Forelimb muscle (tissue), 1 donor: ENCODE results near the gene HDAC9. TPM values are rescaled to one million over a fixed set of nuclear protein-coding genes. Genes with fewer than 3 reads are reported as not detected.
"Not testable (repeated sequence)": the region's sequence is repeated elsewhere in the genome, so short reads cannot be mapped to it uniquely, and the experiment has no call there.

Source experiments
- DNase-seq: peaks from one replicate; pipeline ENCODE4 v3.0.0-alpha.2; 2013; ENCODE audit warnings: low read depth
- polyA plus RNA-seq: library from polyadenylated mRNA; unstranded; fragments of 120-200 nt; gene quantifications from one replicate; pipeline ENCODE4 v1.2.1, GENCODE V29; 2013; ENCODE audit not compliant: insufficient read length

Gene HDAC9
- polyA plus RNA-seq, 1 donor: 18.6 TPM

DNA sequence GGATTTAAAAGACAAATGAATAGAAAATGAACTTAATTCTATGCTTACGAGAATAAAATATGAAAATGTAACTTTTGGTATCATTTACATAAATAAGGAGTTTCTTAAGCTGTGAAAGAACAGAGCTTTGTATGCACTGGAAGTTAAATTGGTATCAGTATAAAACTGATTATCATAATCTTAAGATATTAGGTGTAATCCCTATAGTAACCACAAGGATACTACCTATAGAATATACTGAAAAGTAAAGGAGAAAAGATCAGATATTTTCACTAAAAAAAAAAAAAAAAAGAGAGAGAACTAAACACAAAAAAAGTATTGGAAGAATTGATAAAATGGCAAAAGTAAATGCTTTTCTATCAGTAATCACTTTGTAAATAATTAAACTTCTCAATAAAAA, 521.8 kb downstream of the HDAC9 start:
- DNase-seq: no peak

GRCh38 chr7:19020062-19020461, 524.5 kb downstream of the HDAC9 start:
- DNase-seq: no peak

GRCh38 chr7:19020711-19021110, 525.2 kb downstream of the HDAC9 start:
- no peak for DNase-seq

GRCh38 chr7:19023477-19023876, 527.9 kb downstream of the HDAC9 start:
- no peak for DNase-seq

DNA sequence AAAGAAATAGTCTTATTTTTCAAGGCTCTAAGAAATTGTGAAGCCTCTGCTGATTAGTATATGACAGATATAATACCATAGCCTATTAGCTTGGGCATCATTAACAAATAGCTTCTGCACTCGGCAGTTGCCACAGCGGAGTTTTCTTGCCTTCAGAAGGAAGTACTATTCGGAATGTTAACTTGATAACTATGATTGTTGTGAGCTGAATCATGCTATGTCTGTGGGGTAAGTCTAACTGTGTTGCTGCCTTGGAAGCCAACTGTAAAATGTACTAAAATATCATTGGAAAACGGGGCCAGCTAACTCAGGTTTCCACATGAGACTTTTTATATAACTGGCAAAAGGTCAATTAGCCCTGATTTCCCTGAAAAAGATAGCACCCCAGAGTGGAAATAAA, 528.7 kb downstream of the HDAC9 start:
- DNase-seq: no peak

- DNase-seq: no peak
Observed at GRCh38 chr7:19026888-19027287, 531.3 kb downstream of the HDAC9 start.

DNA sequence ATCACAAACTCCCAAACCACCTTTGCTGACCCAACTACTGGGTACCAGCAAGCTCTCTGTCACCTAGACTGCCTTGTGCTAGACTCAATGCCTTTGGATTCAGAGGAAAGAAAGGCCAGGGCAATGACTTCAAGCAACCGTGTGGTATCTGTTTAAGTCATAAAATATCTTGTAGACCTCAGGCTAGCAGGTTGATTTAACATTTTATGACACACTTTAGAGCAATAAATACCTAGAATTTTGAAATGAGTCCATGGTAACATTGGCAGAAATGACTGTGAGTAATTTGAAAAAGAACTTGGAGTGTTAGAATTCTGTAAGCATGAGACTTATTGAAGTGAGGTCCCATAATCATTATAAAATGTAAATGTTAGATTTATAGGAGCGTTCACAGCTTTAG, 534.7 kb downstream of the HDAC9 start:
- DNase-seq: no peak

GRCh38 chr7:19032942-19033341, 537.4 kb downstream of the HDAC9 start:
- DNase-seq: not testable (repeated sequence)

- no peak for DNase-seq
Observed at GRCh38 chr7:19051767-19052375, 556.3 kb downstream of the HDAC9 start.
